Putamen (tissue), 1 donor: ENCODE measurements around the gene HELQ.

Source experiments
- DNase-seq: peaks from one replicate; pipeline ENCODE4 v3.0.0-alpha.2; 2016; ENCODE audit warnings: low spot score

The HELQ gene

DNA sequence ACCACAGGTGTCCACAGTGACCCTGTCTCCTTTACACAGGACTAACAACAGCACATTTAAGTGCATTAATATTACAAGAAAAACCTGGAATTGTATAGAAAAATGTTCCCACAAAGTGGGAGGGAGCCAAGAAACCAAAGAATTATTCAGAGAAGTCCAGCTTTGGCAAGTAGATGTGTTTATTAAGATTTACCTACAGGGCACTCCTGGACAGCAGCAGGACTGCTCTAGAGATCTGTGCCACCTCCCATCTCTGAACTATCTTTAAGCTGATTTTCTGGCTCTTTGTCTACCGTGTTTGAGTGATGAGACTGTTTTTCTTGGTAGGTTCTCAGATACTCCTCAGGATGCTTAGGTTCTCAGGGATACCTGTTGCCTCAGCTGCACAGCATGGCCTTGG is 82.7 kb downstream of the HELQ start:
- DNase-seq, result no peak

DNA sequence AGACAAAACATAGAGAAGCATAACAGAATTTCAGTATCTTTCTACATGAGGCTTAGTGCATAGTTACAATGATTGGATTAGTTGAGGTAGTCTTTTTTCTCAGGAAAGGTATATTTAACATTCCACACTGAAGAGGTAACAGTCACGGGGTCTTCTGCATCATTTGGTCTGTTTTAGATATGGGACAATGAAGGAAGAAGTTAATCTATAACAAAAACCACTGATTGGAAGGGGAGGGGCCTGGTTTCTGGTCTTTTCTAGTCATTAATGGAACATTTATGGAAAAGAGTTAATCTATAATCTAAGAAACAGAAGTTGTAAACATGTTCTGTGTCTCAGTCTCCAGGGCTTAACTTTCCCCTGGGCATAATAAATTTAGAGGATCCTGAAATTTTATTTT is 83.7 kb downstream of the HELQ start:
- no peak for DNase-seq

DNA sequence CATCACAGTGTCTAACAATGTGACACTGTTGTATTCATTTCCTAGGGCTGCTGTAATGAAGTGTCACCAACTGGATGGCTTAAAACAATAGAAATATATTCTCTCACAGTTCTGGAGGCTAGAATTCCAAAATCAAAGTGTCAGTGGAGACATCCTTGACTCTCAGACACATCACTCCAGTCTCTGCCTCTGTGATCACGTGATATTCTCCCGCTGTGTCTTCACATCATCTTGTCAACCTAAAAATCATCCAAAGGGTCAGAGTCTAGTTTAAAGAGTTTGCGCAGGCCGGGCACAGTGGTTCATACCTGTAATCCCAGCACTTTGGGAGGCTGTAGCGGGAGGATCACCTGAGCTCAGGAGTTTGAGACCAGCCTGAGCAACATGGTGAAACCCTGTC is 84.4 kb downstream of the HELQ start:
- no peak for DNase-seq

DNA sequence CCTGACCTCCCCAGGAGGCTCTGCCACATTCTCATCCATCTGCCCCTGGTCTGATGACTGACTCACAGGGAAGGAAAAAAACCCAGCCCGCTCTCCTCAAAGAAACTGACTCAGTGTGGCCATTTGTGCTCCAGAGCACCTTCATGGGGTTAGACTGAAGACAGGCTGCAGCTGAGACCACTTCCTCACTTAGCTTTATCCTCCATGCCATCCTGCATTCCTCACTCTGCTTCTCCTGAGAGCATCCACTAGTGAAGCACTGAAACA is 85.0 kb downstream of the HELQ start:
- no peak for DNase-seq

DNA sequence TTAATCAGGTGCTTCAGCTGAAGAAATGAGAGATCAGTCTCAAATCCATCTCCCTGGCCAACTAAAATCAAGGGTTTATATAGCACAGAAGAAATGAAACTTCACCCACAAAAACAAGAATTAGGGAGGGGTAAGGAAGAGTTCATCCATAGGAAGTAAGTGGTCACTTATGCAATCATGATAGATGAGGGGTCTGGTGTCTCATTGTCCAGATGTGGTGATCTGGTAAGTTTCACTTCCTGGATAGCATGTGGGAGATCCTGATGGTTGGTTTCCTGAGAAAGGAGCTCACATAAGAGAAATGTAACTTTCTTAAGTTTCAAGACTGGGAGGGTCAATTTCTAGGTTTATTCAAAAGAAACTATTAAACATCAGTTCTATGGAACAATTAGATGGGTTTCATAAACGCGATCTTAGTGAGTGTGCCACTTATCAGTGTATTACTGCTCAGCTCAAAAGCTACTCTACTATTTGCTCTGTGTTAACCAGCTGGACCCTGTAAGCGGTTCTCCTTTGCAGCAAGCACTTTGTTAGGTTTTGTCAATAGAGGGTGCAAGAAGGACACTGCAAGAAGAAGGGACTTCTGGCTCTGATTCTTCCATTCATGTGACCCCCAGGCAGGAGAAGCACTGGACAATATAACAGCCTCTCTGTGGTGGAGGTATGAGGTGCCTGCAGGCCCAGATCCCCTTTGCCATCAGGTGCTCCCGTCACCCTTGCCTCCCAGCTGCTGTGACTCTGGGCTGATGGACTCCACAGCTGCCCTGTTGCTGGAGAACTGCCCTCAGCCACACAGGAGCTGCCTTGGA is 85.6 kb downstream of the HELQ start:
- DNase-seq, result peak; percentile 13

DNA sequence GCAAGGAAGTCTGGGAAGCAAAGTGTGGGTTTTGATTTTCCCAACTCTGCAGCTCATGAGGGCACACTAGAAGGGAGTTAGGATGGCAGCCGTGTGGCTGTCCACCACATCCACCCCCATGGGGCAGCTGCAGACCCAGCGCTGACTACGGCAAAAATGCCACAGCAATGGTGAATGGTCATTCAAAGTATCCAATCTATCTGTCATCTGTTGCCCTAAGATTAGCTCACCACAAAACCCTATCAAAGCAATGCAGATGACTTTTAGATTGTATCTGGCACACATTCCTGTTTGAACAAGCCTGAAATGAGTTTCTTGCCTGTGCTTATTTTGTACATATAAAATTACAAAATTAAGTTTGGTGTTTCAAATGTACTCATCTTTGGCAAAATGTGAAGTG is 91.3 kb downstream of the HELQ start:
- no peak for DNase-seq

DNA sequence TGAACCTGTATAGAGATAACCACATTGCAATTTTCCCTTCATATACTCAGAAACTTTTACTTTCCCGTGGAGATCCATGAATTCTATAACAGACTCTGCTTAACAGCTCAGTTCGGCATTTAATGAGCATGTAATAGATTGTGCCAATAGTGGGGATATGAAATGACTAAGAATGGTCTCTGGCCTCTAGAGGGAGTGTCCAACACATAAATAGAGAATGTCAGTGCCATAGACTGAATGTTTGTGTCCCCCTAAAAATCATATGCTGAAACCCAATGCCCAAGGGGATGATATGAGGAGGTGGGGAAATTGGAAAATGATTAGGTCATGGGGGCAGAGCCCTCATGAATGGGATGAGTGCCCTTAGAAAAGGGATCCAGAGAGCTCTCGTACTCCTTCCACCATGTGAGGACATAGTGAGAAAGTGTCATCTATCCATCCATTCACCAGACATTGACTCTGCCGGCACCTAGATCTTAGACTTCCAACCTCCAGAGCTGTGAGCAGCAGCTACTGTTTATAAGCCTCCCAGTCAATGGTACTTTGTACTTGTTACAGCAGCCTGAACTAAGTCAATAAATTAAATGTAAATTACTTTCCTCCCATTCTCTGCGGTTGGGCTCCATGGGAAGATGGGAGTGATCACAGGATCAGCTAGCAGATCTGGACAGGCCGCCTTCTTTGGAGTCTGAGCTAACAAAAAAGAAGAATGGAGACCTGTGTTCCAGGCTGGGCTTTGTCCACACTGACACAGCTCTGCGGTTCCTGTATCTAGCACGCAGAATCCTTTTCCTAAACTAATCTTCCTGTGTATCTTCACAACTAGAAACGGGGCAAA is 92.9 kb downstream of the HELQ start:
- no peak for DNase-seq

DNA sequence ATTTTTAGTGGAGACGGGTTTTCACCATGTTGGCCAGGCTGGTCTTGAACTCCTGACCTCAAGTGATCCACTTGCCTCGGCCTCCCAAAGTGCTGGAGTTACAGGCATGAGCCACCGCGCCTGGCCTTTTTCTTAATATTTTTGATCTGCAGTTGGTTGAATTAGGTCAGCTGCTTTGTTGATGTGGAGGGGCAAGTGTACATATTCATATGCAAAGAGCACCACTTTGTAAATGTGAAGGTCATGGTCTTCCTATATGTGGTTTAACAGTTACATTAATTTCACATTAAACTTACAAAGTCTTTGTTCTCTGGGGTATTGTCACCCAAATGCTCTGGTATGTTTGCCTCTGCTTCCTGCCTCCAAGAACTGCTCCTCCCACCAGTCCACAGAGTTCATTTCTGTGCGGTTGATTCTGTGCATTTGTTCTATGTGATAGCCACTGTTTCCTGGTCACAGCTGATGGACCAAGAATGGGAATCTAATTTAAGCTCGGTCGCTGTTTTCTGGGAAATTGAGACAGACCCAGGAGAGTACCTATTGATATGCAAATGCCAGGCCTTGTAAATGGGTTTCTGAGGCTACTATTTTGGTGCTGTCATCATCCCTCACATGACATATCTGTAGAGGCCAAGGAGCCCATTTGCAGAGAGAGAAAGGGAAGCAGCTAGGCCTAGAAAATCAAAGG is 94.1 kb downstream of the HELQ start:
- DNase-seq, result no peak

DNA sequence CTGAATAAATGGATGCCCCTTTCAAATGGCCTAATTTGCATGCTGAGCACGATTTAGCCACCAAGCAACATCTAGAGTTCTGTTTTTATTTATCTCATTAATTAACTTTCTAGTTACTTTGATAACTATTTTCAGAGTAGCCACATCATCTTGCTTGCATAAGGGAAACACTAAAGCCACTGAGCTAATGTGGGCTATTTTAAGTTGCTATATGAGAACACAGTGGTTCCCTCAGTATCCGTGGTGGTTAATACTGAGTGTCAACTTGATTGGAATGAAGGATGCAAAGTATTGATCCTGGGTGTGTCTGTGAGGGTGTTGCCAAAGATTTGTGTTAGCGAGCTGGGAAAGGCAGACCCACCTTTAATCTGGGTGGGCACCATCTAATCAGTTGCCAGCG is 95.6 kb downstream of the HELQ start:
- no peak for DNase-seq

DNA sequence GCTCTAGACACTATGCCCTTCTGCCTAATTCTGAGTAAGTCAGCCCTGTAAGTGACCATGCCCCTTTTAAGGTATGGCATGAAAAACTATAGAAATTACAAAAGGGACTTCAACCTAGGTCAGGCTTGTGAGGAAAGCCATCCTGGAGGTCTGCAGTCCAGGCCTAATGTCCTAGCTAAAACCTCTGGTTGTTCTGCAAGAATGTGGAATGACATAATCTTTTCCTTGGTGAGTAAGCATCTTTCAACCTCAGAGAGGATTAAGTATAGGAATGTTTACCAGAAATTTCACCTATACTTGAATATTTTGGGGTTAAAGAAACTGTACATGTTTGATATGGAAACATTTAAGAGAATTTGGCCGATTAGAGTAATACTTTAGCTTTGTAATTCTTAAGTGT is 97.2 kb downstream of the HELQ start:
- no peak for DNase-seq
